ENCODE results near the gene PPM1N. TPM values are rescaled to one million over a fixed set of nuclear protein-coding genes. Genes with fewer than 3 reads are reported as not detected.

Gene PPM1N
- total RNA-seq, 4 donors from 2014 or later = 0.76 TPM; not detected in 3

DNA sequence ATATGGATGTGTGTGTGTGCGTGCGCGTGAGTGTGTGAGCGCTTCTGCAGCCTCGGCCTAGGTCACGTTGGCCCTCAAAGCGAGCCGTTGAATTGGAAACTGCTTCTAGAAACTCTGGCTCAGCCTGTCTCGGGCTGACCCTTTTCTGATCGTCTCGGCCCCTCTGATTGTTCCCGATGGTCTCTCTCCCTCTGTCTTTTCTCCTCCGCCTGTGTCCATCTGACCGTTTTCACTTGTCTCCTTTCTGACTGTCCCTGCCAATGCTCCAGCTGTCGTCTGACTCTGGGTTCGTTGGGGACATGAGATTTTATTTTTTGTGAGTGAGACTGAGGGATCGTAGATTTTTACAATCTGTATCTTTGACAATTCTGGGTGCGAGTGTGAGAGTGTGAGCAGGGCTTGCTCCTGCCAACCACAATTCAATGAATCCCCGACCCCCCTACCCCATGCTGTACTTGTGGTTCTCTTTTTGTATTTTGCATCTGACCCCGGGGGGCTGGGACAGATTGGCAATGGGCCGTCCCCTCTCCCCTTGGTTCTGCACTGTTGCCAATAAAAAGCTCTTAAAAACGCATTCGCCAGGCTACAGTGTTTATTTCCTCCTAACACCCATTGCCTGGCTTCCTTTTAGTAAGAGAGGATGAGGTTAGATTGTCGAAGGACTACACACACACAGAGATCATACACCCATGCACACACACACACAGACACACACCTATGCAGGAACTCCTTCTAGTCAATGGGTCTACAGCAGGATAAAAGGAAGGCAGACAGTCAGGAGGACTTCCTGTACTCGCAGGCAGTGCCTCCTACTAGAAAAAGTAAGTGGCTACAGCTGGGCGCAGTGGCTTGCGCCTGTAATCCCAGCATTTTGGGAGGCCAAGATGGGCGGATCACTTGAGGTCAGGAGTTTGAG, 23.4 kb upstream of the PPM1N start:
- Histone ChIP-seq H3K9me3 (no peaks in the 10 kb centered on the region), H3K4me1 (peaks cover 9 to 11% of the 10 kb centered on the region in 2 donors), H3K4me3 (no peak overlapping the region), H3K27me3 (no peaks in the 10 kb centered on the region), H3K36me3 (no peaks in the 10 kb centered on the region), H3K27ac (no peak overlapping the region)
- no peak for ATAC-seq
- no peak for DNase-seq
- TF ChIP-seq, protein P1, sequence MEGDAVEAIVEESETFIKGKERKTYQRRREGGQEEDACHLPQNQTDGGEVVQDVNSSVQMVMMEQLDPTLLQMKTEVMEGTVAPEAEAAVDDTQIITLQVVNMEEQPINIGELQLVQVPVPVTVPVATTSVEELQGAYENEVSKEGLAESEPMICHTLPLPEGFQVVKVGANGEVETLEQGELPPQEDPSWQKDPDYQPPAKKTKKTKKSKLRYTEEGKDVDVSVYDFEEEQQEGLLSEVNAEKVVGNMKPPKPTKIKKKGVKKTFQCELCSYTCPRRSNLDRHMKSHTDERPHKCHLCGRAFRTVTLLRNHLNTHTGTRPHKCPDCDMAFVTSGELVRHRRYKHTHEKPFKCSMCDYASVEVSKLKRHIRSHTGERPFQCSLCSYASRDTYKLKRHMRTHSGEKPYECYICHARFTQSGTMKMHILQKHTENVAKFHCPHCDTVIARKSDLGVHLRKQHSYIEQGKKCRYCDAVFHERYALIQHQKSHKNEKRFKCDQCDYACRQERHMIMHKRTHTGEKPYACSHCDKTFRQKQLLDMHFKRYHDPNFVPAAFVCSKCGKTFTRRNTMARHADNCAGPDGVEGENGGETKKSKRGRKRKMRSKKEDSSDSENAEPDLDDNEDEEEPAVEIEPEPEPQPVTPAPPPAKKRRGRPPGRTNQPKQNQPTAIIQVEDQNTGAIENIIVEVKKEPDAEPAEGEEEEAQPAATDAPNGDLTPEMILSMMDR (IDR thresholded peaks at IDR 0.05 in 4 of 5, conservative IDR thresholded peaks at IDR 0.05 in 1 of 5) = no peak
- no peak for TF ChIP-seq POLR2A (IDR thresholded peaks at IDR 0.05)
- in situ Hi-C loops (cut with MboI; ENCODE audit: low sequenced_read_pairs in 4 of 4) = loop anchor here in 2 of 4 donors (5.0 kb wide), 2 partner anchors 33 to 38 kb away; no protein-coding TSS in a partner anchor
- intact Hi-C loops (cut with DNase I; ENCODE audit: low total_unique reads) = no loop called here

DNA sequence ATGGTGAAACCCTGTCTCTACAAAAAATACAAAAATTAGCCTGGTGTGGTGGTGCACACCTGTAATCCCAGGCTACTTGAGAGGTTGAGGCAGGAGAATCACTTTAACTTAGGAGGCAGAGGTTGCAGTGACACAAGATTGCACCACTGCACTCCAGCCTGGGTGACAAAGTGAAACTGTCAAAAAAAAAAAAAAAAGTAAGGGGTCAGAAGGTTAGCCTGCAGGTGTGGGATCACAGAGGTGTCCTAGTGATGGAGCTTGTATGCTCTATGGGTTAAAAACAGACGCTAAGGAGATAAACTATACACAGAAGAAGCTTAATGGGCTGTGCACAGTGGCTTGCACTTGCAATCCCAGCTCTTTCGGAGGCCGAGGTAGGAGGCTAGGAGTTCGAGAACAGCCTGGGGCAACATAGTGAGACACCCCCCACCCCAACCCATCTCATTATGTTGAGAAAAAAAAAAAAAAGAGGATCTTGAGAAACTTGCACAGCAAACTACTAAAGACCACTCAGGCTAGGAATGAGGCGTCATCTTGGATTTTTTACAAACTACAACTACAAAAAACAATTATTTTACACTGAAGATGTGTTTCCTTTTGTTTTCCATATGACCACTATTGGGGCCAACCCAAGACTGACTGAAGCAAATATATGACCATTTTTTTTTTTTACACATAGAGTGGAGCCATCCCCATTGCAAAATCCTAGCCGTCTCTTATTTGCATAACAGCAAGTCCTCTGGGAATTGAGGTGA, 22.5 kb upstream of the PPM1N start:
- no peaks in the 10 kb centered on the region for H3K27me3 ChIP-seq
- TF ChIP-seq, protein P1 (IDR thresholded peaks at IDR 0.05 in 4 of 5, conservative IDR thresholded peaks at IDR 0.05 in 1 of 5) = no peak
- no peak for TF ChIP-seq POLR2A (IDR thresholded peaks at IDR 0.05)
- DNase-seq = no peak
- H3K4me3 ChIP-seq = no peak overlapping the region
- H3K9me3 ChIP-seq = no peaks in the 10 kb centered on the region
- ATAC-seq = no peak
- H3K27ac ChIP-seq = no peak overlapping the region
- in situ Hi-C loops (cut with MboI; ENCODE audit: low sequenced_read_pairs in 4 of 4) = loop anchor here in 2 of 4 donors (5.0 kb wide), 2 partner anchors 33 to 38 kb away; no protein-coding TSS in a partner anchor
- intact Hi-C loops (cut with DNase I; ENCODE audit: low total_unique reads) = no loop called here
- H3K4me1 ChIP-seq = peaks cover 5 to 7% of the 10 kb centered on the region in 2 donors
- H3K36me3 ChIP-seq = no peaks in the 10 kb centered on the region

DNA sequence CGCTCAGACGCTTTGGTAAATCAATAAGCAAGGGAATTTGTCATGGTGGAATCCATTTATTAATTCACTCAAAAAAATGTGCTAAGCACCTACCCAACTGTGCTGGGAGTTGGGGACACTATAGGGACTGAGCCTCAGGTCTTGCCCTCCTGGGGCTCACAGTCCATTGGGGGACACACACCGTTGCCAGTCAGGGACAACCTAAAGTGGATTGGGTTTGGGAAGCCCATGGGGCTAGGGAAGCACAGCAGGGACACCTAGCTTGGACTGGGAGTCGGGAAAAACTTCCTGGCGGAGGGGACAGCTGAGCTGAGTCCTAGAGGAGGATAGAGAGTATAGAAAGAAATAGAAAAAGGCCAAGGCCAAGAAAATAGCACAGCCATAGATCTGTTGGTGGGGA, 21.9 kb upstream of the PPM1N start:
- no peak for ATAC-seq
- Histone ChIP-seq H3K27me3 (no peaks in the 10 kb centered on the region), H3K36me3 (no peaks in the 10 kb centered on the region), H3K9me3 (no peaks in the 10 kb centered on the region), H3K27ac (no peak overlapping the region), H3K4me1 (peaks cover 5 to 7% of the 10 kb centered on the region in 2 donors), H3K4me3 (no peak overlapping the region)
- no peak for TF ChIP-seq POLR2A (IDR thresholded peaks at IDR 0.05)
- TF ChIP-seq, protein P1 (IDR thresholded peaks at IDR 0.05 in 4 of 5, conservative IDR thresholded peaks at IDR 0.05 in 1 of 5) = no peak
- no peak for DNase-seq
- in situ Hi-C loops (cut with MboI; ENCODE audit: low sequenced_read_pairs in 4 of 4) = loop anchor here in 2 of 4 donors (5.0 kb wide), 2 partner anchors 34 to 39 kb away; no protein-coding TSS in a partner anchor
- intact Hi-C loops (cut with DNase I; ENCODE audit: low total_unique reads) = no loop called here

DNA sequence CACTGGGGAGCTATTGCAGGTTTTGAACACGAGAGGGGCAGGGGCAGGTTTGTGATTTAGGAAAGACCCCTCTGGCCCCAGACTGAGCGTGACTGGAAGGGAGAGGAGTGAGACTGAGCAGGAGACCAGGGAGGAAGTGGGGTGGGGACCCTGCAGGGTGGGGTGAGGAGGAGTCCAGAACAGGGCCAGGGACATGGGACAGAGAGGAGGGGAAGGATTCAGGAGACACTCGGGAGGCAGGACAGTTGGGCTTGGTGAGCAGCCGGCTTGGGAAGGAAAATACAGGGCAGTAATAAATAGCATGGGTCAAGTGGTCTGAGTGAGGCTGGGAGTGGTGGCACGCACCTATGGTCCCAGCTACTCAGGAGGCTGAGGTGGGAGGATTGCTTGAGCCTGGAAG, 21.1 kb upstream of the PPM1N start:
- no peak overlapping the region for H3K4me3 ChIP-seq
- peaks cover 5 to 7% of the 10 kb centered on the region in 2 donors for H3K4me1 ChIP-seq
- no peaks in the 10 kb centered on the region for H3K27me3 ChIP-seq
- ATAC-seq (no peak), DNase-seq (no peak)
- intact Hi-C loops (cut with DNase I; ENCODE audit: low total_unique reads) (no loop called here), in situ Hi-C loops (cut with MboI; ENCODE audit: low sequenced_read_pairs in 4 of 4) (loop anchor here in 2 of 4 donors (5.0 kb wide), 2 partner anchors 35 to 40 kb away; no protein-coding TSS in a partner anchor)
- H3K36me3 ChIP-seq = no peaks in the 10 kb centered on the region
- H3K9me3 ChIP-seq = no peaks in the 10 kb centered on the region
- no peak overlapping the region for H3K27ac ChIP-seq
- TF ChIP-seq, protein P1 (IDR thresholded peaks at IDR 0.05 in 4 of 5, conservative IDR thresholded peaks at IDR 0.05 in 1 of 5) = no peak
- no peak for TF ChIP-seq POLR2A (IDR thresholded peaks at IDR 0.05)
